Gastroesophageal sphincter (tissue), 2 donors: ENCODE measurements around the gene GNG14.

Source experiments
- EP300 ChIP-seq: sonication (generic); formaldehyde crosslinking; IDR thresholded peaks from one replicate; pipeline ENCODE4 v1.6.1; 2017; ENCODE audit warnings: antibody characterized with exemption, mild to moderate bottlenecking
- POLR2A ChIP-seq, 2 donors: fragments of 450-650 bp; IDR thresholded peaks; one replicate each; pipeline ENCODE4 v1.6.1; 2017; ENCODE audit warnings: antibody characterized with exemption in 2 of 2, mild to moderate bottlenecking in 2 of 2, moderate library complexity in 1 of 2

DNA sequence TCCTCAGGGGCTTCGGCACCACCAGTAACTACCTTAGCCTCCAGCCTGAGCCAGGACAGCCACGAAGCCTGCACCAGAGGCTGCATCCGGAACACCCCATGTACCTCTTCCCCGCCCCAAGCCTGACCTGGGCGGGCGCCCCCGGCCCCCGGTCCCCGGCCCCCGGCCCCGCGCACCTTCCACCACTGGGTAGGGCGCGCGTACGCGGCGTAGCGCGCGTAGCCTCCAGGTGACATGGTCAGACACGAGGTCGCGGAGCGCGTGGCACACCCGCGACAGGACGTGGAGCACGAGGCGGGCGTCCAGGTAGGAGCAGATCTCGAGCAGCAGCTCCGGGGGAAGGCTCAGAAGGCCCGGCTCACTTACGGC, 8.2 kb downstream of the GNG14 start:
- TF ChIP-seq EP300 (no peak), POLR2A (IDR thresholded peaks at IDR 0.05) (no peak)
